ENCODE data around the gene MTRR.

MTRR gene

DNA sequence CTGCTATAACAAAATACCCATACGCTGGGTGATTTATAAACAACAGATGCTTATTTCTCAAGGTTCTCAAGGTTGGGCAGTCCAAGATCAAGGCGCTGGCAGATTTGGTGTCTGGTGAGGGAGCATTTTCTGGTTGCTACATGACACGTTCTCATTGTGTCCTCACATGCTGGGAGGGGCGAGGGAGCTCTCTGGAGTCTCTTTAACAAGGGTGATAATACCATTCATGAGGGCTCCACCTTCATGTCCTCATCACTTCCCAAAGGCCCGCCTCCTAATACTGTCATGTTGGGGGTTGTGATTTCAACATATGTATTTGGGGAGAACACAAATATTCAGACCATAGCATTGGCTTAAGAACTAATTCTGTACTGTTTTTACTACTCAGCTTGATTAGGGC lies 22.6 kb upstream of the MTRR start:
- H3K9ac ChIP-seq (ENCODE audit: low read depth, low read length, poor library complexity, severe bottlenecking): no peak overlapping the region
- no peak for TF ChIP-seq EZH2phosphoT487 (IDR thresholded peaks at IDR 0.05; ENCODE audit: borderline replicate concordance)
- no peaks in the 10 kb centered on the region for H3K36me3 ChIP-seq (ENCODE audit: insufficient read depth, low read length)

DNA sequence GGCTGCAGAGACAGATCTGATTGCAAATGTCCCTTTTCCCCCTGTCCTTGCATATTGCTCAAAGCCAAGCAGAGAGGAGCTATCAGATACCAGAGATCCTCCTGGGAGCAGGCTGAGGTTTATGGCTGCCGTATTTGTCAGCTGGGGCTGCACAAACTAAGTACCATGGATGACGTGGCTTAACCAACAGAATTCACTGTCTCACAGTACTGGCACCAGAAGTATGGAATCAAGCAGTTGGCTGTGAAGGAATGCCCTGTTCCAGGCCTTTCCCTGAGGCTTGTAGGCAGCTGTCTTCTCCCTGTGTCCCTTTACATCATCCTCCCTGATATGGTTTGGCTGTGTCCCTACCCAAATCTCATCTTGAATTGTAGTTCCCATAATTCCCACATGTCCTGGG lies 20.7 kb upstream of the MTRR start:
- no peaks in the 10 kb centered on the region for H3K36me3 ChIP-seq (ENCODE audit: insufficient read depth, low read length)
- peaks cover 11% of the 10 kb centered on the region for H3K4me1 ChIP-seq (ENCODE audit: insufficient read depth, low read length, poor library complexity, severe bottlenecking)
- TF ChIP-seq CTCF (conservative IDR thresholded peaks at IDR 0.05; ENCODE audit: low read length): no peak
- TF ChIP-seq EZH2phosphoT487 (IDR thresholded peaks at IDR 0.05; ENCODE audit: borderline replicate concordance): no peak
- H3K4me3 ChIP-seq (ENCODE audit: low read length, poor library complexity, severe bottlenecking): no peak overlapping the region
- no peaks in the 10 kb centered on the region for H3K9me3 ChIP-seq (ENCODE audit: insufficient read depth, low read depth, low read length)
- no peak overlapping the region for H3K9ac ChIP-seq (ENCODE audit: low read depth, low read length, poor library complexity, severe bottlenecking)
- H3K79me2 ChIP-seq (ENCODE audit: insufficient read depth, low read length): no peaks in the 10 kb centered on the region
- no peaks in the 10 kb centered on the region for H3K27me3 ChIP-seq (ENCODE audit: insufficient read depth, low read length, poor library complexity, severe bottlenecking)
- no peak overlapping the region for H3K4me2 ChIP-seq (ENCODE audit: low read depth, low read length, poor library complexity, severe bottlenecking)
- H2AFZ ChIP-seq (ENCODE audit: low read length): no peak overlapping the region
- H3F3A ChIP-seq (ENCODE audit: low read depth): no peaks in the 10 kb centered on the region
- H3K9me2 ChIP-seq (replicated peaks; ENCODE audit: low read depth, low read length): no peaks in the 10 kb centered on the region
- no peaks in the 10 kb centered on the region for H4K20me1 ChIP-seq (ENCODE audit: insufficient read depth, low read length, poor library complexity, severe bottlenecking)

More for the DNA sequence above, 22.6 kb upstream of the MTRR start:
- Histone ChIP-seq H3K4me1 (ENCODE audit: insufficient read depth, low read length, poor library complexity, severe bottlenecking) (no peaks in the 10 kb centered on the region), H2AFZ (ENCODE audit: low read length) (no peak overlapping the region), H3K9me3 (ENCODE audit: insufficient read depth, low read depth, low read length) (no peaks in the 10 kb centered on the region), H3K27me3 (ENCODE audit: insufficient read depth, low read length, poor library complexity, severe bottlenecking) (no peaks in the 10 kb centered on the region), H3K4me3 (ENCODE audit: low read length, poor library complexity, severe bottlenecking) (no peak overlapping the region), H3K9me2 (replicated peaks; ENCODE audit: low read depth, low read length) (no peaks in the 10 kb centered on the region), H3K4me2 (ENCODE audit: low read depth, low read length, poor library complexity, severe bottlenecking) (no peak overlapping the region), H3F3A (ENCODE audit: low read depth) (no peaks in the 10 kb centered on the region), H4K20me1 (ENCODE audit: insufficient read depth, low read length, poor library complexity, severe bottlenecking) (no peaks in the 10 kb centered on the region), H3K79me2 (ENCODE audit: insufficient read depth, low read length) (no peaks in the 10 kb centered on the region)

GRCh38 chr5:7849681-7850394 lies 19.1 kb upstream of the MTRR start:
- Histone ChIP-seq H3K9ac (ENCODE audit: low read depth, low read length, poor library complexity, severe bottlenecking) (no peak overlapping the region), H2AFZ (ENCODE audit: low read length) (no peak overlapping the region), H3K9me3 (ENCODE audit: insufficient read depth, low read depth, low read length) (no peaks in the 10 kb centered on the region), H4K20me1 (ENCODE audit: insufficient read depth, low read length, poor library complexity, severe bottlenecking) (no peaks in the 10 kb centered on the region), H3K79me2 (ENCODE audit: insufficient read depth, low read length) (no peaks in the 10 kb centered on the region), H3K4me2 (ENCODE audit: low read depth, low read length, poor library complexity, severe bottlenecking) (no peak overlapping the region), H3K4me3 (ENCODE audit: low read length, poor library complexity, severe bottlenecking) (no peak overlapping the region), H3K4me1 (ENCODE audit: insufficient read depth, low read length, poor library complexity, severe bottlenecking) (peaks cover 11% of the 10 kb centered on the region), H3K9me2 (replicated peaks; ENCODE audit: low read depth, low read length) (no peaks in the 10 kb centered on the region), H3K36me3 (ENCODE audit: insufficient read depth, low read length) (no peaks in the 10 kb centered on the region), H3K27me3 (ENCODE audit: insufficient read depth, low read length, poor library complexity, severe bottlenecking) (no peaks in the 10 kb centered on the region), H3F3A (ENCODE audit: low read depth) (no peaks in the 10 kb centered on the region)
- no peak for TF ChIP-seq EZH2phosphoT487 (IDR thresholded peaks at IDR 0.05; ENCODE audit: borderline replicate concordance)

GRCh38 chr5:7850395-7851239 lies 18.3 kb upstream of the MTRR start, which contains the start of gene CFAP90:
Gene CFAP90, minus strand, starts transcription at chr5:7851133. Its CDS starts 112 bp downstream, at chr5:7851021.
- Histone ChIP-seq H3K9me3 (ENCODE audit: insufficient read depth, low read depth, low read length) (no peaks in the 10 kb centered on the region), H3F3A (ENCODE audit: low read depth) (no peaks in the 10 kb centered on the region), H3K9me2 (replicated peaks; ENCODE audit: low read depth, low read length) (no peaks in the 10 kb centered on the region), H3K4me1 (ENCODE audit: insufficient read depth, low read length, poor library complexity, severe bottlenecking) (peaks cover 11% of the 10 kb centered on the region), H3K9ac (ENCODE audit: low read depth, low read length, poor library complexity, severe bottlenecking) (no peak within 1 kb of the TSS), H2AFZ (ENCODE audit: low read length) (0 out of 2 replicates have a peak within 1 kb of the TSS, but pooled peaks have one; percentile 25), H3K79me2 (ENCODE audit: insufficient read depth, low read length) (no peaks in the 10 kb centered on the region), H3K4me3 (ENCODE audit: low read length, poor library complexity, severe bottlenecking) (no peak within 1 kb of the TSS), H3K36me3 (ENCODE audit: insufficient read depth, low read length) (no peaks in the 10 kb centered on the region), H3K4me2 (ENCODE audit: low read depth, low read length, poor library complexity, severe bottlenecking) (no peak within 1 kb of the TSS), H3K27me3 (ENCODE audit: insufficient read depth, low read length, poor library complexity, severe bottlenecking) (no peaks in the 10 kb centered on the region), H4K20me1 (ENCODE audit: insufficient read depth, low read length, poor library complexity, severe bottlenecking) (no peaks in the 10 kb centered on the region)
- TF ChIP-seq EZH2phosphoT487 (IDR thresholded peaks at IDR 0.05; ENCODE audit: borderline replicate concordance) (no peak), CTCF (conservative IDR thresholded peaks at IDR 0.05; ENCODE audit: low read length) (no peak)
